ENCODE measurements around the gene IL1RAPL1. TPM values are rescaled to one million over a fixed set of nuclear protein-coding genes. Genes with fewer than 3 reads are reported as not detected.

The IL1RAPL1 gene
- total and polyA plus RNA-seq, 9 of the 15 experiments (the other 6 are each of a cell fraction or from before 2014, with no cell fraction given): 0.04 to 0.07 (median 0.04) TPM; not detected in 6

GRCh38 chrX:29870608-29871007, 1283.4 kb downstream of the IL1RAPL1 start (continued):
- TF ChIP-seq, protein P1, sequence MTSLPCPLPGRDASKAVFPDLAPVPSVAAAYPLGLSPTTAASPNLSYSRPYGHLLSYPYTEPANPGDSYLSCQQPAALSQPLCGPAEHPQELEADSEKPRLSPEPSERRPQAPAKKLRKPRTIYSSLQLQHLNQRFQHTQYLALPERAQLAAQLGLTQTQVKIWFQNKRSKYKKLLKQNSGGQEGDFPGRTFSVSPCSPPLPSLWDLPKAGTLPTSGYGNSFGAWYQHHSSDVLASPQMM (CRISPR knock-in tag; IDR thresholded peaks at IDR 0.05): no peak
- no peak for TF ChIP-seq FOS (IDR thresholded peaks at IDR 0.05; ENCODE audit: extremely low read depth, insufficient read length)
- no peak for TF ChIP-seq BACH1 (tag; IDR thresholded peaks at IDR 0.05)
- TF ChIP-seq ZNF445 (CRISPR knock-in tag; IDR thresholded peaks at IDR 0.05; ENCODE audit: low read depth): no peak
- no peak for TF ChIP-seq TEAD1 (CRISPR knock-in tag; IDR thresholded peaks at IDR 0.05)

DNA sequence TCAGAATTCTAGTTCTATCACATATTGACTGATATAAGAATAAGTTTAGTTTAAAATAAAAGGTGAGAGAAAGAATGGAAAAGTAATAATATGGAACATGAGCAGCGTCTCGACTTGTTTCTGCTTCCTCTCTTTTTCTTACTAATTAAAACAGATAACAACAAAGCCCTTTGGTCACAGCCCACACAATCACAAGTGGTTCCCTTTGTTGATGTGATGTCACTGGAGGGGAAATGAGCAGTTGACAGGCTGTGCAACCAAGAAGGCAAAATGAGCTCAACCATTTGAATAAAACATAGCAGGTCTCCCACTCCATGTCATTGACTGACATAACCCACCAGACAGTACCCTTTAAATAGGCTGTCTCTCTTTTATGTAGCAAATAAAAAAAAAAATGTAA, 1285.6 kb downstream of the IL1RAPL1 start:
- ChIA-PET POLR2A (no interaction called here), CTCF (ENCODE audit: low intra/inter-chr PET ratio) (no interaction called here)
- Histone ChIP-seq H3K27me3 (ENCODE audit: control insufficient read depth in 2 of 2, insufficient read depth in 2 of 2, low read length in 2 of 2) (no peaks in the 10 kb centered on the region), H3K9ac (ENCODE audit: insufficient read depth in 1 of 2, low read depth in 2 of 2, low read length in 2 of 2) (no peak overlapping the region), H4K20me1 (replicated peaks; ENCODE audit: control insufficient read depth, insufficient read depth, low read length) (no peaks in the 10 kb centered on the region), H3K9me3 (replicated peaks; ENCODE audit: control insufficient read depth, insufficient read depth, low read depth, low read length) (no peaks in the 10 kb centered on the region), H3K4me1 (replicated peaks in 1 of 2; ENCODE audit: control insufficient read depth in 2 of 2, insufficient read depth in 2 of 2, low read length in 2 of 2) (no peaks in the 10 kb centered on the region), H3K79me2 (ENCODE audit: control insufficient read depth, insufficient read depth, low read length) (no peaks in the 10 kb centered on the region), H3K4me2 (ENCODE audit: insufficient read depth, low read length) (no peak overlapping the region), H3K36me3 (ENCODE audit: control insufficient read depth, insufficient read depth, low read length) (no peaks in the 10 kb centered on the region), H3K27ac (ENCODE audit: extremely low read depth, low read depth, low read length) (no peak overlapping the region), H2AFZ (ENCODE audit: low read depth, low read length) (no peak overlapping the region), H3K9me1 (ENCODE audit: control insufficient read depth, insufficient read depth, low read length) (no peaks in the 10 kb centered on the region), H3K4me3 (no peak overlapping the region)
- intact Hi-C loops (cut with micrococcal nuclease) (no loop called here), in situ Hi-C loops (cut with MboI) (no loop called here)
- DNase-seq (ENCODE audit: extremely low read depth in 1 of 4, low spot score in 3 of 4): no peak
- FAIRE-seq: no peak
- no peak for ATAC-seq
- no TSS peak for BruUV-seq (replicated peaks)
- WGBS (ENCODE audit: insufficient coverage, low coverage, missing lambda C conversion rate): no CpG with 5 or more reads among the region's 2 CpGs
- TF ChIP-seq ZNF655 (CRISPR knock-in tag; IDR thresholded peaks at IDR 0.05) (no peak), SRSF1 (IDR thresholded peaks at IDR 0.05; ENCODE audit: low read depth, low read length) (no peak), ZFPM2 (CRISPR knock-in tag; IDR thresholded peaks at IDR 0.05) (no peak), ZBTB7A (IDR thresholded peaks at IDR 0.05; ENCODE audit: borderline replicate concordance, control insufficient read depth, low read depth, low read length) (no peak), SP2 (IDR thresholded peaks at IDR 0.05; ENCODE audit: extremely low read depth, low read depth, low read length, poor library complexity, severe bottlenecking) (no peak), KAT7 (CRISPR knock-in tag; IDR thresholded peaks at IDR 0.05; ENCODE audit: borderline replicate concordance) (no peak), TCFL5 (CRISPR knock-in tag; conservative IDR thresholded peaks at IDR 0.05) (no peak), TARDBP (IDR thresholded peaks at IDR 0.05) (no peak), HOXB6 (CRISPR knock-in tag; IDR thresholded peaks at IDR 0.05; ENCODE audit: borderline replicate concordance) (no peak)

Measured in K562 (cell line).